Activated CD4-positive, alpha-beta T cell treated with anti-CD3 and anti-CD28 coated beads, Interleukin-2, Interleukin-4, amounts not matched to agents 100 ng/mL and 50 ng/mL, durations not matched to agents 16 hours and 8 hours (primary cell): Measurements from ENCODE around the gene ATP11C.
"Not testable (repeated sequence)": the region's sequence is repeated elsewhere in the genome, so short reads cannot be mapped to it uniquely, and the experiment has no call there.

Source experiments
- DNase-seq: peaks from one replicate; pipeline ENCODE4 v3.0.0-alpha.2; 2020; ENCODE audit warnings: low spot score

The ATP11C gene

DNA sequence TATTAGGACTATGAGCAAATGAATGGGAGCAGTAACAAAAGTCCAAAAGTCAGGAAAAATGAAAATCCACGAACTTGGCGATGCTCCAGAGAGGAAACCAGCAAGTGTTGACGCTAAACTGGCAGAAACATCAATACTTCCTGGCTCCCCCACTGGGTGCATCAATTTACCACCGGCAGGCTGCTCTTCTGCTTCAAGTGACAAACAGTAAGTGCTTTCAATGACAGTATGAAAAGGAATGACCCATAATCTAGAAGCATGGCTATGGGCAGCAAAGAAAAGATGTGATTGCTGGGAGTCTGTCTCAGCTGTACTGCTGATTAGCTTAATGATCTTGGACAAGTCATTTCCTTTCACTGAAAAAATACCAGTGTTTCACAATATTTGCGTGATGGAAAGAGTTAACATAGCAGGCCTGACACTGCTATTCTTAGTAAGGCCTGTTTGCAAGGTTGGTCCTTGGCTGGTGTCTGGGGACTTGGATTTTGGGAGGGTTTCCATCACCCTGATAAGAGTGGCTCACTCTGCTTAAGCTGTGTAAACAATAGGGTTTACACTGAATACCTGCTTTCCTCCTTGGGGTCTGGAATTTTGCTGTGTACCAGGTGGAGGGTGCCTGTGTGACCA lies 8.7 kb downstream of the ATP11C start:
- no peak for DNase-seq

DNA sequence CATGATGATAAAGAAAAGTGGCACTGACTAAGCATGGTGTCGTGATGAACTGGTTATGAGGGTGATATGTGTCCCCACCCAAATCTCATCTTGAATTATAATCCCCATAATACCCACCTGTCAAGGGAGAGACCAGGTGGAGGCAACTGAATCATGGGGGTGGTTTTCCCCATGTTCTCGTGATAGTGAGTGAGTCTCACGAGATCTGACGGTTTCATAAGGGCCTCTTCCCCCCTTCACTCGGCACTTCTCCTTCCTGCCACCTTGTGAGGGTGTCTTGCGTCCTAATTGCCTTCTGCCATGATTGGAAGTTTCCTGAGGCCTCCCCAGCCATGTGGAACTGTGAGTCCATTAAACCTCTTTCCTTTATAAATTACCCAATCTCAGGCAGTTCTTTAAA lies 11.7 kb downstream of the ATP11C start:
- not testable (repeated sequence) for DNase-seq

DNA sequence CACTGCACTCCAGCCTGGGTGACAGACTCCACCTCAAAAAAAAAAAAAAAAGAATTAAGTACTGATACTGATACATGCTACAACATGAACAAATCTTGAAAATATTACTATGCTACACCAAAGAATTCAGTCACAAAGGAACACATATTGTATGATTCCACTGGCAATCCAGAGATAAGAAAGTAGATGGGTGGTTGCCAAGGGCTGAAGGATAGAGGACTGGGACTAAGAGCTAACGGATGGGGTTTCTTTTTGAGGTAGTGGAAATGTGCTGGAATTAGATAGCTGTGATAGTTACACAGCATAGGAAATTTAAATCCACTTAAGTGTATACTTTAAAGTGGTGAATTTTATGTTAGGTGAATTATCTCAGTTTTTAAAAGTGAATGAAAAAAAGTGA lies 12.5 kb downstream of the ATP11C start:
- no peak for DNase-seq

DNA sequence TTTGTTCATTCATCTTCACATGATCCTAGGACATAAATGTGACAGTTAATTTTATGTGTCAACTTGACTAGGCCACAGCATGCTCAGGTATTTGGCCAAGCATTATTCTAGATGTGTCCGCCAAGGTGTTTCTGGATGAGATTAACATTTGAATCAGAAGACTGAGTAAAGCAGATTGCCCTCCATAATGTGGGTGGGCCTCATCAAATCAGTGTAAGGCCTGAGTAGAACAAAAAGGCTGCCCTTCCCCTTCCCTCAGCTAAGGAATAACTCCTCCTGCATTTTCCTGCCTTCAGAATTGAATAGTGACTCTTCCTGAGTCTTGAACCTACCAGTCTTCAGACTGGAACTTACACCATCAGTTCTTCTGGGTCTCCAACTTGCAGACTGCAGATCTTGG lies 18.4 kb downstream of the ATP11C start:
- no peak for DNase-seq

DNA sequence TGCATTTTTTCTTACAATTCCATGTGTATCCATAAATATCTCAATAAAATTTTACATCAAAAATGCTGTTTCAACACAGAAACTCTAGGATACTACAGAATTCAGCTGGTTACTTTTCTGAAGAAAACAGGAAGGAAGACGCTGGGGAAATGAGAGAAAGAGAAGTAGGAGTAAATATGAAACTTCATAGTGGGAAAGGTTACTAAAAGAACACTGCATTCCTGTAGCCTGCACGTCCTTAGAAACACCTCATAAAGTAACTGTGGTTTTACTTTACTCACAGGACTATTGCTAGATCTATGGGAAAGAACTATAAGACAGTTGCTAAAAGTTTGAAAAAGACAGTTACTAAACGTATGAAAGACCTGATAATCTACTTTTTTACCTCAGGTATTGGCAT lies 23.1 kb downstream of the ATP11C start:
- DNase-seq = peak; percentile 26

DNA sequence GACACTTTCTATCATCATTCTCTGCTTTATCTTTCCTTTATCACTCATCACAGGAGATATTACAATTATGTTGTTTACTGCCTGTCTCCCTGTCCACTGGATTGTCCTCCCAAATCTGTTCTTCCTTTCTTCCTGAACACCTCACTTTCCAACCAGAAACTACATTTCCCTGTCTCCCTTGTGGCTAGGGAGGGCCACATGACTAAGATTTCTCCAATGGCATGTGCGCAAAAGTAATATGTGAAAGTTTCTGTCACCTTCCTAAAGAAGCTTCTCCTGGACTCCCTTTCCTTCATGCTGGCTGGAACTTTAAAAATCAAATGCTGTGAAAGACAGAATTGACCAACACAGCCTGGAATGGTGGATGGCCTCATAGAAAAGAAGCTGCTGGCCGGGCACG lies 25.8 kb downstream of the ATP11C start:
- no peak for DNase-seq

DNA sequence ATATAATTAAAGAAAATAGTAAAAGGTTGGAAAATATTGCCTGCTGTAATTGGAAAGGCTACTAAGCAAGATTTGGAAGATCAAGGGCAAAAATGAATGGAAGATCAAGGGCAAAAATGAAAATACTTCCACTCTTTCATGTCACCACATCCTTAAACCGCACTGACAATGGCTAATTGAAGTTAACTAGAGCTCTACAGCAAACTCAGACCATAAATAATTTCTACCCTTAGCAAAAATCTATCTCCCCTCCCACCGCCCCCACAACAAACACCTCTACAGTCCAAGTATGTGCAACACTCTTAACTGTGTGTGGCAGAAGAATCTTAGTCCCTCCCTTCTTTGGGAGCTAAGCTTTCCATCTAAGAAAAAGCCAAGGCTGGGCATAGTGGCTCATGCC lies 27.1 kb downstream of the ATP11C start:
- DNase-seq = no peak

DNA sequence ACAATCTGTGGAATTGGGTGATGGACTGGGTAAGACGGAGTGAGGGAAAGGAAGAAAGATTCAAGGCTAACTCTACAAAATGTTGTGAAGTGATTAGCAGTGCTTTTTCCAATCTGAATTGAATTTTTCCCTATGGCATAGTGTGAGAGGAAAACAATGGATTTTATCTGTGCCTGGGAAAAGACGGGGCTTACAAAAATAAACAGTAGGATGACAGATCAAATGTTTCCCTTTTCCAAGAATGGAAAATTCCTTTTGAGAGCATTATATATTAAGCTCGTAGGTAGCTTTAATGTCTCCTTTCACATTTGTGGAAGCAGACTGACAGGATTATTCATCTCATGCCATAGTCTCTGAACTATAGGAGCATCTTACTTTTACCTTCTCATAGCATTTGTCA lies 27.8 kb downstream of the ATP11C start:
- no peak for DNase-seq

DNA sequence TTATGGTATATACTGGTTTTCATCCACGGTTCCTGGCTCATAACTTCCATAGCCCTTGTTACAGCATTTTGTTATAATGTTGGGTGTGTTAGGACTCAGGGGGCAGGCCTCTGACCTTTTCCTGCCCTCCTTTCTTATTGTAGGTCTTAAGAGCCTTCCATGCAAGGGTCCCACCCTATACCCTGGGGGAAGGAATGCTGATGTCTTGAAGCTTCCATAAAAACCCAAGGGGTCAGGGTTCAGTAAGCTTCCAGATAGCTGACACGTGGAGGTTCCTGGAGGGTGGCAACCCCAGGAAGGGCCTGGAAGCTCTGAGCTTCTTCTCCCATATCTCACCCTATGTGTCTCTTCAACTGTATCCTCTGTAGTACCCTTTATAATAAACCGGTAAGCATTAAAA lies 29.6 kb downstream of the ATP11C start:
- DNase-seq = no peak

DNA sequence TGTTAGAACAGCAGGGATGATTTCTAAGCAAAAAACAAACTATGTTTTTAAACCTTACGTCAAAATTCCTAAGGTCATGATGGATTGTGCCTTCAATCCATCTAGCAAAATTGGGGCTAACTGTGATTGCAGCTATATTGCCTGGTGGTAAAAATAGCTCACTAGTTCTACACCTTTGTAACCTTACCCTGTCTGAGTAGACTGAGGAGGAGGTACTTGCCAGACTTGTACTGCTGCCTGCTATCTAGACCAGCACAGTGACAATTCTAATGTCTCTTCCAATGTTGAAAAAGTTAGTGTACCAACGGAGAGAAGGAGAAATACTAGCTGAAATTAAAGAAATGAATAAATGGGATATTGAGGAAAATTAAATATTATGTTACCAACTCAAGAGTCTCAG lies 30.3 kb downstream of the ATP11C start:
- DNase-seq = no peak

DNA sequence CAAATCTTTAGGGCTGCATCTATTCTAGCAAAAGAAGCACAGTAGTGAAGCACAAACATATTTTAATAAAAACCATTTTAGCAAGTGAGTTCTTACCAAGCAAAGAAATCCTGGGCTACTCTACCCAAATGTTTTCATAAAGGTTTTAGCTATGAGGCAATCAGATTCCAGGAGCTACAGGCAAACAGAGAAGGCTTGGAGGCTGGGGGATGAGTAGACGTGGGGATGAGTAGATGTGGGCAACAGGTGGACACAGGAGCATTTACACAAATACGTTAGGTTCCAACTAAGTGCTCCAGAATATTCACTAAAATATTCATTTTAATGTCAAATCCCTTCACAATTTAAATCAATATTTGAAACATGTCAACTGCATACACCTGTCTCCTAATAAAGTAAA lies 34.5 kb downstream of the ATP11C start:
- no peak for DNase-seq

DNA sequence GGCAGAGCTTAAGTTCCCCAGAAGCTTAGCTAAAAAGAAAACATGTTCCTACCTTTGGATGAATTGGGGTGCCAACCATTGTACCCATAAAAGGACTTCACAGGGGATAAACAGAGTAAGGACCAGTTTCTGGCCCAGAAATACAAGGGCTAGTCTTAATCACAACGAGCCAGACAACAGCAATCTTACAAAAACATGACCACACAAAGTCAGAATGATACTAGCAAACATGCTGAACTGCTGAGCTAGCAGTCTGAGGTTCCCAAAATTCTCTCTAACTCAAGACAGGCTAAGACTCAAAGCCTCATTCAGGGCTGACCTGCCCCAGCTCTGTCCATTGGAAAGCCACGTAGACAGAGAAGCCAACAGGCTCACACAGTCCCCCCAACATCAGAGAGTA lies 40.3 kb downstream of the ATP11C start:
- DNase-seq = peak; percentile 32

DNA sequence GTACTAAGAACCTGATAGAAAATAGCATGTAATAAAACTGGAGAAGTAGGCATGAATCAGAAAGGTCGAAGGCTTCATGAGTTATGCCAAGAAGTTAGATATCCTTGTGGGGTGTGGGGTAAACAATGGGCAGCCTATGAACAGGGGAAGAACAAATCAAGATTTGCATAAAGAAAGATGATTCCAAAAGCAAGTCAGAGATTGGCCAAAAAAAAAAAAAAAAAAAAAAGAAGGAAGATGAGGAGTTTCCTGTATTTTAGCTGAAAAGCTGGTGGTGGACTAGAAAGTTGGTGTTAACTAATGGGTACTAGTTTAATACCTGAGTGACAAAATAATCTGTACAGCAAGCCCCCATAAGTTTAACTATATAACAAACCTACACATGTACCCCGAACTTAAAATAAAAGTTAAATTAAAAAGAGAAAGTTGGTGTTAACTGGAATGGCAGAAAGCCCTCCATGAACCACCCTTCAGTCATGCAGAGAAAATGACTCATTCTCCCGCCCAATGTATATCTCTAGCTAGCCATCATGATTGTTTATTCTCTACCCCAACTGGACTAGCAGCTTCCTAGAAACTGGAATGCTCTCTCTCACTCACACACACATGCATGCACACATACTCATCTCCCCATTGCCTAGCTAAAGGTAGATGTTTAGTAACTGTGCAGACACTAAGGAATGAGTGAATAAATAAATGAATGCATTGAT lies 41.7 kb downstream of the ATP11C start:
- no peak for DNase-seq

DNA sequence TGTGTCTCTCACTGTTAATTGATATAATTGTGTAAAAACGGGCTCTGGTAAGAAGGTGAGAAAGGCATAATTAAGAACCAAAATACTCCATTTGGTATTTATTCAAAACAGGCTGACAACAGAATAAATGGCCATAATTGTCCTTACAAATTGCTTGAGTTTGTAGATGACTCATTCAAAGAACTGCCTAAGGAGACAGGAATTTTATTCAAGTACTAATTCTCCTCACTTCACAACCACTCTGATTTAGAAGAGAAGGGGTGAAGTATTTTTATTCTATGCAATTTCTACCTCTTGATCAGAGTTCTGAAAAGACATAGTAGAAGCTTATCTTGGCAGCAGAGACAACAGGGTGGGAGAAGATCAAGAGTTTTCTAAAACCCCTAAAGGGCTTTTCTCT lies 43.1 kb downstream of the ATP11C start:
- DNase-seq = no peak

DNA sequence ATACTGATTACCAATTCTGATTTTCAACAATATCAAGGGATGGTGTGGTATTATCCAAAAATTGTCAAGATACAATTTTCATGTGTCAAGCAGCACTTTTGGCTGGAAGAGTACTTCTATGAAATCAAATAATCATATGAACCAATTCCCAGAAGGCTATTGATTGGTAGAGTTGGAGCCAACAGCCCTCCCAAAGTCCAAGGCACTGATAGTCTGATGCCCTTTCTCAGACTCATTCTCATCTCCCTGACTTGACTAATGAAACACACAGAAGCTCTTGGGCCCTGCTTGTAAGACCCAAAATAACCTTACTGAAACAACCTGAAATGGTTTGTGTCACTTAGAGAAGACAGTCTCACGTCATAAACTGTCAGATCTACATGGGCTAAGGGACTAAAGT lies 48.9 kb downstream of the ATP11C start:
- DNase-seq = no peak

DNA sequence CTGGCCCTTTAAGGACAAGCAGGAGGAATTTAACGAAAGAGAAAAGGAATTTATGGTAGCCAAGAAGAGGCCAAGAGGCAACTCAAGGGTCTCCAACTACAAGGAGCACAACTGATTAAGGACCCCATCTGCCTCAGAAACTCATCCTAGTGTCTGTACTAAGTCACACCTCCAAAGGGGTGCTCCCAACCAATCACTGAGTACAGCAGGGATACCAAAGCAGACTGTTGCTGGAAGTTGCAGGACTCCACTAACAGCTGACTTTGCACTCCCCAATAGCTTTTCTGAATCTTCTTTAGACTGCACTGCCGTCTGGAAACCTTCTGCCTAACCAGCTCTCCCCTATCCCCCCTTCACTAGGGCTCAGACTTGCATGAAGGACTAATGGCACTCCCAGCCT lies 50.6 kb downstream of the ATP11C start:
- DNase-seq = no peak

DNA sequence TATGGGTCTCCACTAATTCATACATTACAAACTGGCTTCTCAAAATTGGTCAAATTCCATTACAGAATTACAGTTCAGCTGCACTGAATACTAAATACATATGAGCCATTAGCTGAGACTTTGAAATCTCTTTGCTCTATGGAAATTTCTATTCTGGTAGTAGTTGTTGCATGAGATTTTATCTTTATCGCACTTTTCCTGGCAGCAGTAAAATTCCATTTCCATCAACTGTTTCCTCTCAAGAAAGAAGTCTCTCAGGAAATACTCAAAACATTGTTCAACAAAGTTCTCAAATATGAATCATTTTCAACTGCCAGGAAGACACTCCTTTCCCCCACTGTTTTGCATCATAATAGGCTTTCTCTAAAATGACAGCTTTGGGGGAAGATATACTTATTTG lies 51.3 kb downstream of the ATP11C start:
- DNase-seq = no peak

DNA sequence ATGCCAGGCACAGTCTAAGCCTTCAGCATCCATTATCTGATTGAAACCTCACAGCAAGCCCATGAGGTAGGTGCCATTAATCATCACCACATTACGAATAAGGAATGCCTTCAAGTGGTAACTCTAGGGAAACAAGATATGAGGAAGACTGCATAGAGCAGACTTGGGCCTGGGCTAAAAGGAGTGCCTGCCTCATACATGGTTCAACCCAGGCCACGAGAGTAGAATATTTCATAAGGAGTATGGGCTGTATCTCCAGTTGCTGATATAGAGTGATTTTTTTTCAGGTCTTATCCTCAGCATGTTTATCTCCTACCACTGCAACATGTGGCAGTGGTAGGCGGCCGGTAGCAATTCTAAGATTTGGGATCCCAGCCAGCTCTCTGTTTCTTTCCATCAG lies 51.7 kb downstream of the ATP11C start:
- DNase-seq = no peak

DNA sequence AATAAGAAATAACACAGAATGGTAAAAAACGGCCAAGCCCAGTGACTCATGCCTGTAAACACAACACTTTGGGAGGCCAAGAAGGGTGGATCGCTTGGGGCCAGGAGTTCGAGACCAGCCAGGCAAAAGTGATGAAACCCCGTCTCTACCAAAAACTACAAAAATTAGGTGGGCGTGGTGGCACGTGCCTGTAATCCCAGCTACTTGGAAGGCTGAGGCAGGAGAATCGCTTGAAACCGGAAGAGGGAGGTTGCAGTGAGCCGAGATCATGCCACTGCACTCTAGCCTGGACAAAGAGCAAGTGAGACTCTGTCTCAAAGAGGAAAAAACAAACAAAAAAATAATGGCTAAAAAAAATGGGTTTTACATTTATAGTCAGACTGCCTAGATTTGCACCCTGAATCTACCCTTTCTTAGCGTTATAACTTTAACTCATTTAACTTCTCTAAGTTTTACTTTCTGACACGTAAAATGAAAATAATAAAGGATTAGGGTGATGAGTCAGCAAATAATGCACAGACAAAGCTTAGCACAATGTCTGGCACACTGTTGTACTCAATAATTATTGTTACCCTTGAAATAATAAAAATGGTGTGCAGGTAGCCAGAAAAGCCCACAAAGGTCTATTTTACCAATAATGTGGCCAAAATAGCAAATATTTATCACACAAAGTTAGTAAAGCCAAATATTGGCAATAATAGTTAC lies 55.0 kb downstream of the ATP11C start:
- DNase-seq = no peak

DNA sequence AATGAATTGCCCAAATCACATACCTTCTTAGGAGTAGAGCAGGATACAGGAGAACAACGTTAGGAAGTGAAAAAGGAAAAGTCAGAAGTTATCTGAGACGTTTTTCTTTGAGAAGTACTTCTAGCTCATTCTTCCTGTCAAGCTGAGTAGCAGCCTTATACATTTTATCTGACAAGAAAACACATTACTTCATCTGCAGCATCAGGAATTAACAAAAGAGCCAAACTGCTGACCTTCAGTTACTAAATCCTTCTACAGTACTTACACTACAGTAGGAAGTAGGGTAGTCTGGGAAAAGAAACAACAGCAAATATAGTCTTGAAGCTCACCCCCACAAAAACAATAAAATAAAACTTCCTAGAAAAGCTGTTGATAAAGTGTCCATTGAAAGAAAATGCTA lies 57.0 kb downstream of the ATP11C start:
- no peak for DNase-seq

DNA sequence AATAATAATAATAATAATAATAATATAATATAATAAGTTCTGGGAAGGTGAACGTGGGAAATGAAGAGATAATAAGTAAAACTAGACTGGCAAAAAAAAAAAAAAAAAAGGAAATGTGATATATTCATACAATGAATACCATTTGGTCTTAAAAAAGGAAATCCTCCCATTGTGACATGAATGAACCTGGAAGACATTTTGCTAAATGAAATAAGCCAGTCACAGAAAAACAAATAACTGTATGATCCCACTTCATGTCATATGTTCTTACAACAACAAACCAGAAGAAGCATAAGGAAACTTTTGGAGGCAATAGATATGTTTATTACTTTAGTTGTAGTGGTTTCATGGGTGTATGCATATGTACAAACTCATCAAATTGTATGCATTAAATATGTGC lies 63.1 kb downstream of the ATP11C start:
- DNase-seq = no peak

DNA sequence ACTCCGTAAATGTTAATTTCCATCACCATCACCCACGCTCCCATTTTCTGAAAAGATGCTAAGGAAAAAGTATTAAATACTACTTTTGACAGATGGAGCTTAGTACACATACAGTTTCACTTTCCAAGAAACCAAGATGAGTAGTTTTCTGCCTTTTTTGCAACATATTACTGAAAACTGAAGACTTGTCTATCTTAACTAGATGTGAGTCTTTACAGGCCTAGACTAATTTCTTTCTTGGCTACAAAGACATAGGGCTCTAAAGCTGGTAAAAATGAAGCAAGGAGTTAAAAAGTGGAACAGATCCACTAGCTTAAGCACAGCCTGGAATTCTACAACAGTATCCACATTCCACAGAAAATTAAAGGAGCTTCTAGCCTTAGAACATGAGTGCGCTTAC lies 68.2 kb downstream of the ATP11C start:
- DNase-seq = no peak

DNA sequence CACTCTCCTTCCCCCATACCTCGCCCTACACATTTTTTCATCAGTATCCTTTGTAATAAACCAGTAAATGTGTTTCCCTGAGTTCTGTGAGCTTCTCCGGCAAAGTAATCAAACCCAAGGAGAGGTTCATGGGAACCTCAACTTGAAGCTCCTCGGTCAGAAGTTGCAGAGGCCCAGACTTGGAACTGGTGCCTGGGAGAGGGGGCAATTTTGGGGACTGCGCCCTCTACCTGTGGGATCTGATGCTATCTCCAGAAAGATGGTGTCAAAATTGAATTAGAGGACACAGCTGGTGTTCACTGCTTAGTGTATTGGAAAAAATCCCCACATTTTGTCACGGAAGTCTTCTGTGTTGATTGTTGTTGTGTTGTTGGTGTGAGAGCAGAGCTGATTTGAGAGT lies 70.6 kb downstream of the ATP11C start:
- DNase-seq = no peak

DNA sequence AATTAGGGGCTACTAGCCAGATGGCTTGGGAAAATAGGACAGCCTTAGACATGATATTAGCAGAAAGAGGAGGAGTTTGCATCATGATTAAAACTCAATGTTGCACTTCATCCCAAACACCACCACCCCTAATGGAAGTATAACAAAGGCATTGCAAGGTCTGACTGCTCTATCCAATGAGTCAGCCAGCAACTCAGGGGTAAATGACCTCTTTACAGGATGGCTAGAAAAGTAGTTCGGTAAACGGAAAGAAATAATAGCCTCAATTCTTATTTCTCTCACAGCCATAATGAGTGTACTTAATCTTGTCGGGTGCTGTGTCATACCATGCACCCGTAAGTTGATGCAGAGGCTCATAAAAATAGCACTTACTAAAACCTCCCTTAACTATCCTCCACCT lies 76.0 kb downstream of the ATP11C start:
- not testable (repeated sequence) for DNase-seq
